Smooth muscle cell (in vitro differentiated cells): Measurements from ENCODE around the gene BLNK. TPM values are rescaled to one million over a fixed set of nuclear protein-coding genes. Genes with fewer than 3 reads are reported as not detected.

Source experiments
- DNase-seq: peaks from one replicate; lab custom pipeline; 2025; ENCODE audit not compliant: unreplicated experiment; lab: John Stamatoyannopoulos, UW
- H2AFZ ChIP-seq: fragments of 200-600 bp; sonication (generic); 2 replicates; pipeline ENCODE4 v1.6.0; 2016; ENCODE audit warnings: antibody characterized with exemption, low read depth, mild to moderate bottlenecking
- H3F3A ChIP-seq: fragments of 200-600 bp; sonication (generic); 2 replicates; pipeline ENCODE4 v1.6.0; 2017; ENCODE audit warnings: antibody characterized with exemption, low read depth
- H3K27ac ChIP-seq: fragments of 200-600 bp; sonication (generic); 2 replicates; pipeline ENCODE4 v1.5.1; 2016; ENCODE audit warnings: low read depth, mild to moderate bottlenecking
- H3K27me3 ChIP-seq: fragments of 200-600 bp; sonication (generic); 2 replicates; pipeline ENCODE4 v1.6.1; 2016; ENCODE audit warnings: low read depth, mild to moderate bottlenecking
- H3K36me3 ChIP-seq: fragments of 200-600 bp; sonication (generic); 2 replicates; pipeline ENCODE4 v1.5.1; 2016; ENCODE audit warnings: low read depth
- H3K4me1 ChIP-seq: fragments of 200-600 bp; sonication (generic); 2 replicates; pipeline ENCODE4 v1.5.1; 2016; ENCODE audit warnings: low read depth
- H3K4me2 ChIP-seq: fragments of 200-600 bp; sonication (generic); 2 replicates; pipeline ENCODE4 v1.6.0; 2016; ENCODE audit warnings: mild to moderate bottlenecking
- H3K4me3 ChIP-seq: fragments of 200-600 bp; sonication (generic); 2 replicates; pipeline ENCODE4 v1.5.1; 2016; ENCODE audit warnings: mild to moderate bottlenecking
- H3K79me2 ChIP-seq: fragments of 200-600 bp; sonication (generic); 2 replicates; pipeline ENCODE4 v1.6.0; 2016; ENCODE audit warnings: low read depth, mild to moderate bottlenecking
- H3K9ac ChIP-seq: fragments of 200-600 bp; sonication (generic); 2 replicates; pipeline ENCODE4 v1.6.0; 2016; ENCODE audit warnings: low read depth
- H3K9me3 ChIP-seq: fragments of 200-600 bp; sonication (generic); replicated peaks from 2 replicates; pipeline ENCODE4 v1.5.1; 2016; ENCODE audit warnings: low read depth
- H4K20me1 ChIP-seq: fragments of 200-600 bp; sonication (generic); 2 replicates; pipeline ENCODE4 v1.6.0; 2016; ENCODE audit warnings: low read depth
- WGBS: methylation state at CpG from one replicate; pipeline ENCODE4 v1.1.7; 2016; ENCODE audit warnings: low lambda C conversion rate; 5-methylcytosine and 5-hydroxymethylcytosine counted together
- polyA plus RNA-seq: library from polyadenylated mRNA; unstranded; fragments of >200 nt; fragmentation: Nextera tagmentation; extraction: Ambion mirVana; gene quantifications from 2 replicates; pipeline ENCODE4 v1.2.1, GENCODE V29; 2016
- total RNA-seq: library from RNA; depleted of rRNA; stranded (reverse); fragments of >200 nt; gene quantifications from 2 replicates; pipeline ENCODE4 v1.2.3, GENCODE V29; 2014
- TF ChIP-seq, protein P1 (sequence below): fragments of 200-600 bp; sonication (generic); IDR thresholded peaks from 2 replicates; pipeline ENCODE4 v1.5.1; 2017; ENCODE audit warnings: borderline replicate concordance, mild to moderate bottlenecking, antibody characterized with exemption; ENCODE audit not compliant: insufficient read depth, poor library complexity, severe bottlenecking

The BLNK gene
- total and polyA plus RNA-seq, 2 experiments from 2014 or later, result 1.3 to 6.1 TPM

DNA sequence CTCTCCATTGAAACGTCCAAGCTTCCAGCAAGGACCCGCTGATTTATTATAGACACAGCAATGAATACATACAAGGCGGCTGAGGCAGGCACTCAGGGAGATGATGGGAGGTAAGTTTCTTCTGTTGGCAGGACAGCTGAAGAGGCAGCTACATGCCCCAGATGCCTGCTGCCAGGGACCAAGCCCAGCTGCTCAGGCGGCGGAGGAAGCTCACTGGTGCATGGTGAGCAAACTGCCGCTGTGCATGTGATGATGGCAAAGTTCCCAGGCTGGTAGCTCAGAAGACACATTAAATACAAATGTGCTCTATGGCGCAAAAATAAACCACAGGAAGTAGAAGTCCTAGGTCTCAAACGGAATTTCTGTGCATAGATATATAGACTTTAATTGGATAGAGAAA is 35.1 kb upstream of the BLNK start:
- Histone ChIP-seq H3K4me1 (peaks cover 33% of the 10 kb centered on the region), H3K9me3 (no peaks in the 10 kb centered on the region), H3K36me3 (no peaks in the 10 kb centered on the region), H3K9ac (no peak overlapping the region), H3K4me3 (no peak overlapping the region), H3K27ac (no peak overlapping the region), H3F3A (no peaks in the 10 kb centered on the region), H3K27me3 (no peaks in the 10 kb centered on the region), H2AFZ (no peak overlapping the region), H4K20me1 (no peaks in the 10 kb centered on the region), H3K79me2 (no peaks in the 10 kb centered on the region), H3K4me2 (no peak overlapping the region)
- DNase-seq, result no peak
- TF ChIP-seq, protein P1, sequence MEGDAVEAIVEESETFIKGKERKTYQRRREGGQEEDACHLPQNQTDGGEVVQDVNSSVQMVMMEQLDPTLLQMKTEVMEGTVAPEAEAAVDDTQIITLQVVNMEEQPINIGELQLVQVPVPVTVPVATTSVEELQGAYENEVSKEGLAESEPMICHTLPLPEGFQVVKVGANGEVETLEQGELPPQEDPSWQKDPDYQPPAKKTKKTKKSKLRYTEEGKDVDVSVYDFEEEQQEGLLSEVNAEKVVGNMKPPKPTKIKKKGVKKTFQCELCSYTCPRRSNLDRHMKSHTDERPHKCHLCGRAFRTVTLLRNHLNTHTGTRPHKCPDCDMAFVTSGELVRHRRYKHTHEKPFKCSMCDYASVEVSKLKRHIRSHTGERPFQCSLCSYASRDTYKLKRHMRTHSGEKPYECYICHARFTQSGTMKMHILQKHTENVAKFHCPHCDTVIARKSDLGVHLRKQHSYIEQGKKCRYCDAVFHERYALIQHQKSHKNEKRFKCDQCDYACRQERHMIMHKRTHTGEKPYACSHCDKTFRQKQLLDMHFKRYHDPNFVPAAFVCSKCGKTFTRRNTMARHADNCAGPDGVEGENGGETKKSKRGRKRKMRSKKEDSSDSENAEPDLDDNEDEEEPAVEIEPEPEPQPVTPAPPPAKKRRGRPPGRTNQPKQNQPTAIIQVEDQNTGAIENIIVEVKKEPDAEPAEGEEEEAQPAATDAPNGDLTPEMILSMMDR, result no peak
- 91% methylated on average over 8 of the region's 8 CpGs for WGBS

DNA sequence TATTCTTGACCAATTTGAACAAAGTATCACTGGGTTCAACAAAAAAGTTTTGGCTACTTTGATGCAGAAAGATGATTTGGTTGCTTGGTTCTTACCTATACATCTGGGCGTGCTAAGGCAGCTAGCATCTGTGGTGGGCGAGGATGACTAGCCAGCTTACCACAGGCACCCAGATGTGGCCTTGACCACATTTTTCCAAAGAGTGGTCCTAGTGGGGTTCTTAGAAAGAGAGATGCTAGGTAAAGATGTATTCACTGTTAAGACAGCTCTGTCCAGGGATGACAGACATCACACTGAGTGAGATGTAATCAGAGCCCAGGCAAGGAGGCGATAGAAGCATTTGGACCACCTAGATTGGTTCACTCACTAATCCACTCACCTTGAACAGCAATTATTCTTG is 33.6 kb upstream of the BLNK start:
- Histone ChIP-seq H3K36me3 (no peaks in the 10 kb centered on the region), H3K9ac (no peak overlapping the region), H3F3A (no peaks in the 10 kb centered on the region), H3K27ac (no peak overlapping the region), H3K4me1 (peaks cover 22% of the 10 kb centered on the region), H3K9me3 (no peaks in the 10 kb centered on the region), H3K79me2 (no peaks in the 10 kb centered on the region), H3K27me3 (peaks cover 2% of the 10 kb centered on the region), H2AFZ (no peak overlapping the region), H3K4me3 (no peak overlapping the region), H4K20me1 (no peaks in the 10 kb centered on the region), H3K4me2 (no peak overlapping the region)
- TF ChIP-seq, protein P1, result no peak
- WGBS, result 93% methylated on average over 3 of the region's 3 CpGs
- no peak for DNase-seq

DNA sequence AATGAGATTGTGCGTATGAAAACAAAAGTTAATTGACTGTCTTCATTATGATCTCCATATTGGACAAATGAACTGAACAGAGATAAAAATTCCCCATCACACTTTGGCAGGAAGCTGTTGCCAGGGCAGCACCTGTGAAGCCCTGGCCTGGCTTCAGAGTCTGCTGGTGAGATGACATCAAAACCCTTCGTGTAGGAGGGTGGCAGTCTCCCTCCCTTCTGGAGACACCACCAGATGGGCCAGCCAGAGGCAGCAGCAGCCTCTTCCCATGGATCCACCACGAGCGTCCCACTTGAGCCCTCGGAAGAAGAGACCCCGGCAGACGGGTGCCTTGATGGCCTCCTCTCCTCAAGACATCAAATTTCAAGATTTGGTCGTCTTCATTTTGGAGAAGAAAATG is 32.9 kb upstream of the BLNK start, which contains the start of gene DNTT:
TSS of gene DNTT (plus strand) at position 205 of the 400 bp plus-strand sequence. CDS start at position 269, 64 bp downstream.
- H3K27me3 ChIP-seq, result peaks cover 7% of the 10 kb centered on the region
- no peak within 1 kb of the TSS for H3K4me3 ChIP-seq
- H2AFZ ChIP-seq, result no peak within 1 kb of the TSS
- WGBS, result 94% methylated on average over 8 of the region's 8 CpGs
- no peaks in the 10 kb centered on the region for H3K79me2 ChIP-seq
- H3K9ac ChIP-seq, result no peak within 1 kb of the TSS
- no peak within 1 kb of the TSS for H3K4me2 ChIP-seq
- no peak for DNase-seq
- no peak within 1 kb of the TSS for H3K27ac ChIP-seq
- no peaks in the 10 kb centered on the region for H3K36me3 ChIP-seq
- H3K4me1 ChIP-seq, result peaks cover 14% of the 10 kb centered on the region
- no peaks in the 10 kb centered on the region for H3K9me3 ChIP-seq
- TF ChIP-seq, protein P1, result no peak
- no peaks in the 10 kb centered on the region for H4K20me1 ChIP-seq
- no peaks in the 10 kb centered on the region for H3F3A ChIP-seq

DNA sequence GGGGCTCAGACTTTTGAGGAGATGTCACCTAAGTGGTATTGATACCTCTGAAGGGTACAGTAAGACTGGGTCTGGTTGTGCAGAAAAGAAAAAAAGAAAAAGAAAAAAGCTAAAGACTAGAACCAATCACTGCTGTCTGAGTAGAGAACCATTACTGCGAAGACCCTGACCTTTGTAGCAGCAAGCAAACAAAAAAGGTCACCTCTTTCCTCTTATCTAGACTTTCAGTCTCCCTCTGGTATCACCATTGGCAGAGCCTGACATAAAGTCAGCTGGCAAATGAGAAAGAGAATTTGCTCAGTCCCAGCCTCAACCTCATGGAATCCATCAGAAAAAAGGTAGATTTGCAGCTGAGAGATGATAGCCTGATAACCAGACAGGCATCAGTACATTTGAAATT is 30.2 kb upstream of the BLNK start:
- no peaks in the 10 kb centered on the region for H3K4me1 ChIP-seq
- no peaks in the 10 kb centered on the region for H4K20me1 ChIP-seq
- no peak overlapping the region for H3K4me2 ChIP-seq
- no peak overlapping the region for H3K4me3 ChIP-seq
- H3K27me3 ChIP-seq, result peaks cover 7% of the 10 kb centered on the region
- no peaks in the 10 kb centered on the region for H3K79me2 ChIP-seq
- no peak overlapping the region for H2AFZ ChIP-seq
- 60% methylated on average over 1 of the region's 1 CpG for WGBS
- H3F3A ChIP-seq, result no peaks in the 10 kb centered on the region
- no peak for DNase-seq
- no peak overlapping the region for H3K9ac ChIP-seq
- no peaks in the 10 kb centered on the region for H3K36me3 ChIP-seq
- H3K27ac ChIP-seq, result no peak overlapping the region
- TF ChIP-seq, protein P1, result no peak
- no peaks in the 10 kb centered on the region for H3K9me3 ChIP-seq
